ENCODE data around the gene TMC2.
"Not testable (repeated sequence)": the region's sequence is repeated elsewhere in the genome, so short reads cannot be mapped to it uniquely, and the experiment has no call there.

GRCh38 chr20:2506426-2506825, 29.9 kb upstream of the TMC2 start:
- TF ChIP-seq CTCF, EZH2, EZH2phosphoT487 (IDR thresholded peaks at IDR 0.05): not testable (repeated sequence)

Measured in neural progenitor cell (in vitro differentiated cells).